Measurements from ENCODE around the gene CBLB. TPM values are rescaled to one million over a fixed set of nuclear protein-coding genes. Genes with fewer than 3 reads are reported as not detected.
"Not testable (repeated sequence)": the region's sequence is repeated elsewhere in the genome, so short reads cannot be mapped to it uniquely, and the experiment has no call there.

CBLB gene
- total RNA-seq, 2 experiments from 2014 or later: 142 to 144 TPM

GRCh38 chr3:105829229-105829628 lies 39.6 kb downstream of the CBLB start:
- ChIA-PET POLR2A (interaction anchor here (0.6 kb wide), 1 partner anchor 16 kb away, joined by 4 read pairs; no protein-coding TSS in a partner anchor), CTCF (interaction anchor here (0.7 to 0.9 kb wide), 3 partner anchors 12 to 378 kb away, joined by 3 to 4 read pairs (median 3); no protein-coding TSS in a partner anchor)

- CTCF ChIA-PET: interaction anchor here (0.7 kb wide), 2 partner anchors 39 to 379 kb away, joined by 3 read pairs; no protein-coding TSS in a partner anchor
- POLR2A ChIA-PET: no interaction called here
Observed at GRCh38 chr3:105828703-105829102, 40.1 kb downstream of the CBLB start.

- POLR2A ChIA-PET: no interaction called here
- CTCF ChIA-PET: interaction anchor here (1.1 kb wide), 1 partner anchor 141 kb away, joined by 3 read pairs; no protein-coding TSS in a partner anchor
Observed at GRCh38 chr3:105827959-105828358, 40.9 kb downstream of the CBLB start.

GRCh38 chr3:105826778-105827634 lies 41.8 kb downstream of the CBLB start:
- ChIA-PET CTCF (interaction anchor here (1.1 to 1.2 kb wide), 2 partner anchors 9 to 140 kb away, joined by 3 to 4 read pairs; no protein-coding TSS in a partner anchor), POLR2A (interaction anchor here (0.5 to 1.8 kb wide), 3 partner anchors 10 to 745 kb away, joined by 3 to 8 read pairs (median 6); no protein-coding TSS in a partner anchor)

- ChIA-PET CTCF (interaction anchor here (2.3 kb wide), 1 partner anchor 13 kb away, joined by 5 read pairs; no protein-coding TSS in a partner anchor), POLR2A (no interaction called here)
Observed at GRCh38 chr3:105824129-105824528, 44.7 kb downstream of the CBLB start.

GRCh38 chr3:105823149-105823867 lies 45.5 kb downstream of the CBLB start:
- POLR2A ChIA-PET: no interaction called here
- CTCF ChIA-PET: interaction anchor here (2.3 kb wide), 1 partner anchor 14 kb away, joined by 5 read pairs; no protein-coding TSS in a partner anchor

- CTCF ChIA-PET: interaction anchor here (2.3 kb wide), 1 partner anchor 15 kb away, joined by 5 read pairs; no protein-coding TSS in a partner anchor
- POLR2A ChIA-PET: no interaction called here
Observed at GRCh38 chr3:105822171-105823123, 46.4 kb downstream of the CBLB start.

- ChIA-PET POLR2A (no interaction called here), CTCF (no interaction called here)
Observed at GRCh38 chr3:105821433-105821832, 47.4 kb downstream of the CBLB start.

GRCh38 chr3:105816833-105817232 lies 52.0 kb downstream of the CBLB start:
- POLR2A ChIA-PET: no interaction called here
- CTCF ChIA-PET: interaction anchor here (1.2 kb wide), 1 partner anchor 8 kb away, joined by 3 read pairs; no protein-coding TSS in a partner anchor

GRCh38 chr3:105815331-105815730 lies 53.5 kb downstream of the CBLB start:
- CTCF ChIA-PET, POLR2A ChIA-PET: not testable (repeated sequence)

- ChIA-PET POLR2A (no interaction called here), CTCF (no interaction called here)
Observed at GRCh38 chr3:105813710-105814109, 55.1 kb downstream of the CBLB start.

GRCh38 chr3:105812194-105812586 lies 56.6 kb downstream of the CBLB start:
- CTCF ChIA-PET: interaction anchor here (1.2 kb wide), 1 partner anchor 14 kb away, joined by 3 read pairs; no protein-coding TSS in a partner anchor
- POLR2A ChIA-PET: no interaction called here

- ChIA-PET CTCF (interaction anchor here (1.2 kb wide), 1 partner anchor 14 kb away, joined by 3 read pairs; no protein-coding TSS in a partner anchor), POLR2A (interaction anchor here (0.7 kb wide), 1 partner anchor 33 kb away, joined by 3 read pairs; no protein-coding TSS in a partner anchor)
Observed at GRCh38 chr3:105811518-105812193, 57.2 kb downstream of the CBLB start.

- ChIA-PET POLR2A (no interaction called here), CTCF (interaction anchor here (1.3 kb wide), 1 partner anchor 8 kb away, joined by 3 read pairs; no protein-coding TSS in a partner anchor)
Observed at GRCh38 chr3:105809208-105809888, 59.5 kb downstream of the CBLB start.

GRCh38 chr3:105807701-105808100 lies 61.1 kb downstream of the CBLB start:
- CTCF ChIA-PET: no interaction called here
- POLR2A ChIA-PET: no interaction called here

GRCh38 chr3:105807146-105807545 lies 61.7 kb downstream of the CBLB start:
- POLR2A ChIA-PET: no interaction called here
- CTCF ChIA-PET: no interaction called here

- POLR2A ChIA-PET: interaction anchor here (0.6 kb wide), 1 partner anchor 54 kb away, joined by 4 read pairs; no protein-coding TSS in a partner anchor
- CTCF ChIA-PET: no interaction called here
Observed at GRCh38 chr3:105806359-105806758, 62.5 kb downstream of the CBLB start.

GRCh38 chr3:105805404-105805803 lies 63.4 kb downstream of the CBLB start:
- ChIA-PET POLR2A (no interaction called here), CTCF (interaction anchor here (0.7 kb wide), 1 partner anchor 288 kb away, joined by 3 read pairs; no protein-coding TSS in a partner anchor)
